ENCODE measurements around the gene APP.

APP gene

DNA sequence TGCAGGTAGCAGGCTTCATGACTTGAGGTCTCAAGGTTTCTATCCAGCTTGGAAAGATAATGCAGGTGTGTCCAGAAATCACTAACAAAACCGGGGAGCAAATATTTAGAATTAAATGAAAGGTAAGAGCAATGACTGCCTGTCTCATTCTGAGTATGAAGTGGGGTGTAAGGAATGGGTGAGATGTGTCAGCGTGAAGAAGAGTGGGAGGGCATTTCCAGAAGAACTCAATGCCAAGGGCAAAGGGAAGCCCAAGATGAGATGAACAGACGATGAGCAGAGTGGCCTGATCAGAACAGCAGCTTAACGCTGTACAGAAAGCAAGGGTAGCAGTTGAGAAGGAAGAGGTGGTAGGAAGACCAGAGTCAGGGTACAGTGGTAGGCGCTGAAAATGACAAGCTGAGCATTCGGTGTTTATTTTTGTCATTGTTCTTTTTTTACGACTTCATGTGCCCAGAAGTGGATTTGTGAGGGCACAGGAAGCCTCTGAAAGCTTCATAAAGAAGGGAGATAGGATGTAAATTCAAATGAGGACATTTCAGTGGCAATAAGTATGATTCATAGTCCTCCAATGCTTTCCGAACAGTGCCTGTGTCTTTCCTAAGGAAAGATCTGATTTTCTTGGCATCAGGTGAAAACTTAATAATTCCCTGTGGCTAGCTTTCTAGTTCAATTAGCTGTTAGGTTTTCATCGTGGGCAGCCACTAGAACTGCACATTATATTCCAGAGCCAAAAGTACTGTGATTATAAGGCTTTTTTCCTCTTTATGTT is 190.5 kb downstream of the APP start:
- DNase-seq (ENCODE audit: low read depth in 2 of 2), result no peak

GRCh38 chr21:25977068-25977611 is 193.4 kb downstream of the APP start:
- DNase-seq (ENCODE audit: low read depth in 2 of 2), result no peak

DNA sequence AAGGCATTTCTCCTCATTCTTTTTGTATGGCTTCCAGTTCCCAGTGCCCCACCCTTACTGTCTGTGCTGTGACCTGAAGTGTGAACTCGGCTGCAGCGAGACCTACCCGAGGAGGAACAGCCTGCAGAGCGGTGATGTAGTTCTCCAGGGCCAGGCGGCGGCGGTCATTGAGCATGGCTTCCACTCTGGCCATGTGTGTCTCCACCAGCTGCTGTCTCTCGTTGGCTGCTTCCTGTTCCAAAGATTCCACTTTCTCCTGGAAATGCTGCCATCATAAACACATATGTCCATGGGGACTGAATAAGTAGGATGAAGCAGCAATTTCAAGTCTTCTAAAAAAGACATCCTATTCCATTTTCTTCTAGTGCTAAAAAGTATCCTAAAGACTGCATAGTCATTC is 195.6 kb downstream of the APP start:
- no peak for DNase-seq (ENCODE audit: low read depth in 2 of 2)

DNA sequence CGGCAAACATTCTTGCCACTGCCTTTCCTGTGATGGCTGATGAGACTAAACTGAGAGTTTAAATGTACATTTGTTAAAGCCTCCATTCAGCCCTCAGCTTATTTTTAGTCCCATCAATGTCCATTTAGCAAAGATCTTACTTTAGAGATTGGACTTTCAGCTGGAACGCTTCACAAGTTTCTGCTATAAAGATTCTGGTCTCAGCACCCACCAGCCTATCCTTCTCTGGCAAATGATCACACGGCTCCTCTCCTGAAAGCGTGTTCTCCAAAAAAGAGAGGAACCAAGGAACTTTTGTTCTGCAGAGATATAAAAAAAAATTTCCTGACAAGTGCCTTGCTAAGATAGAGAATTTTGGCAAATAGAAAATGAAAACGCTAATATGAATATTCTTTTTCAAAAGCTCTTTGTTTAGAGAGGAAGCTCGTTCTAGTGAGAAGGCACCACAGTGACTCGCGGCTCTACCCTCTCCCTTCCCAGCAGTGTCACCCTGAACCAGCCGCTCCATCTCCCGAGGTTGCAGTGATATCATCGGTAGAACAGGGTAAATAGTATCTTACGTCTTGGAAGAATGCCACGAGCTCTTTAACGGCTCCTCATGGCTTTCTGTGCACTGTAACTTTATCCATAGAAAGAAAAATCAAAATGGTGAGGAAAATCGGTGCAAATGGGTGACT is 200.2 kb downstream of the APP start:
- no peak for DNase-seq (ENCODE audit: low read depth in 2 of 2)

DNA sequence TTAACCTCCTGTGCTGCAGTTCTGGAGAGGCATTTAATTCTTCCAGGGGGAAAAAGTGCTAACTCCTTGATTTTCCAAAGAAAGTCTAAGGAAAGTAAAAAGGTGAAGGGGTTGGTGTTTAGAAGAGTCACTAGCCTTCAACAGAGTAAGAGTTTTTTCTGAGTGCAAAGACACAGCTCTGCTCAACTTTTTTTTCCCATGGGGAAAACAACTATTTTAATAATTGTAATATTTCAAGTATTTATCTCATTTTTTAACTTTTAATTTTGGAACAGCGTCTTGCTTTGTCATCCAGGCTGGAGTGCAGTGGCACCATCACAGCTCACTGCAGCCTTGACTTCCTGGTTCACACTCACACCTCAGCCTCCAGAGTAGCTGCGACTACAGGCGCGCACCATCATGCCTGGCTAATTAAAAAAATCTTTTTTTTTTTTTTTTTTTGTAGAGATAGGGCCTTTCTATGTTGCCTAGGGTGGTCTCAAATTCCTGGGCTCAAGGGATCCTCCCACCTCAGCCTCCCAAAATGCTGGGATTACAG is 202.6 kb downstream of the APP start:
- DNase-seq (ENCODE audit: low read depth in 2 of 2), result no peak

DNA sequence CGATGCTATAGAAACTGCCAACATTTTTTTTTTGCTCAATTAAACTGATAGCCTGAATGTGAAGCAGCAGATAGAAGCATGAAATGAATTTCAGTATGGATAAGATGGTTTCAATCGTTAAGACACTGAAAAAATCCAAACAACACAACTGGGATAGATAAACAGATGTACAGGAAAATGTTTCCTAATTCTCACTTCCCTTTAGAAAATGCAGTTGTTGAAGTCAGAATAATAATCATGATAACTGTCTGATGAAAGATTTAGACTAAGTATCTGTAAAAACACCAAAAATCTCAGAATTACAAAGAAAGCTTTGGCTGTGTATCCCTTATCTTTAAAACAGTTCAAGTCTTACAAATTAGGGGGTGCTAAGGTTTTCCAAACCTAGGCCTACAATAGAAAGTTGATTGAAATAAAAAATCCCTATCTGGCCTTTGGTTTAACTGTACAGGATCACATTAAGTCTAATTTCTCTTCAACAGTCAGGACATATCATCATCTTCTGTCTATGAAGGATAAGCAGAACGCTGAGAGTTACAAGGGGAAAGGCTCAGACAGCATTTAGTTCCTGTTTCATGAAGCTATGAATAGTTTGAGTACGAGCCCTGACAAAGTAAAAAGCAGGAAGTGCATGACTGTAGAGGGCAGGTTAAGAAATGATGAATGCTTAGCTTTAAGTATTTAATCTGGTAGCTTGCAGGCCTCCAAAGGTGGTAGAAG is 203.2 kb downstream of the APP start:
- no peak for DNase-seq (ENCODE audit: low read depth in 2 of 2)

GRCh38 chr21:25965951-25966707 is 204.4 kb downstream of the APP start:
- DNase-seq (ENCODE audit: low read depth in 2 of 2), result no peak

- DNase-seq (ENCODE audit: low read depth in 2 of 2), result no peak
These were observed 205.6 kb downstream of the APP start for GRCh38 chr21:25964926-25965325.

GRCh38 chr21:25964015-25964414 is 206.6 kb downstream of the APP start:
- DNase-seq (ENCODE audit: low read depth in 2 of 2), result no peak

- DNase-seq (ENCODE audit: low read depth in 2 of 2), result no peak
These were observed 207.4 kb downstream of the APP start for GRCh38 chr21:25963181-25963580.

- no peak for DNase-seq (ENCODE audit: low read depth in 2 of 2)
These were observed 209.5 kb downstream of the APP start for GRCh38 chr21:25961042-25961441.

- DNase-seq (ENCODE audit: low read depth in 2 of 2), result no peak
These were observed 210.2 kb downstream of the APP start for GRCh38 chr21:25960402-25960801.

DNA sequence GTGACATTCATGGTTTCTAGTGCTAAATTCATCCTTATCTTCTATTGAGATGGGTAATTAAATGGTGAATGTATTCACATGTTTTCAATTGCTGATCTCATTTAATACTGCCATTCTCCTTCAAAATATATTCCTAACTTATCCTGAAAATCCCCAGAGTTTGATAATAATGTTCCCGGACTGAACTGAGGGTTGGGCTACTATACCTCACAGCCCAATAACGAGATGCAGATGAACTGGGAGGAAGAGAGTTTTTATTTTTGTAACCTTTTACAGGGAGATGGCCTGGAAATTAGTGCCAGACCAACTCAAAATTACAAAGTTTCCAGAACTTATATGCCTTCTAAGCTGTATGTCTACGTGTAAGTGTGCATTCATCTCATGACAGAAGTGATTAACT is 210.8 kb downstream of the APP start:
- DNase-seq (ENCODE audit: low read depth in 2 of 2), result no peak

- no peak for DNase-seq (ENCODE audit: low read depth in 2 of 2)
These were observed 213.4 kb downstream of the APP start for GRCh38 chr21:25956993-25957714.

DNA sequence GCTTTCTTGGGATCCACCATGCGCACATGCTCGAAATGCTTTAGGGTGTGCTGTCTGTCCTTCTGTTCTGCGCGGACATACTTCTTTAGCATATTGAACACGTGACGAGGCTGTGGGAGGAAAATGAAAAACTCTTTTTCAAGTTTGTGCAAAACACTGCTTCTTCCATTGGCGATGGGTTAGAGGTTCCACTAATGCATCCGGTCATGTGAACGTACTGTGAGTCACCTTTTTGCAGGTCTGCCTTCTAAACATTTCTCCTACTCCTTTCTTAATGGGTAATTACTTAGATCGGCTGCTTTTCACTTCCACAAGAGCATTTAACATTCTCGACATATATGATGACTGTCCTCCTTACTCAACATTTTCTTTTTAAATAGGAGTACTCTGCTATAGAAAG is 214.9 kb downstream of the APP start:
- DNase-seq (ENCODE audit: low read depth in 2 of 2), result no peak

GRCh38 chr21:25953659-25954058 is 216.9 kb downstream of the APP start:
- no peak for DNase-seq (ENCODE audit: low read depth in 2 of 2)

DNA sequence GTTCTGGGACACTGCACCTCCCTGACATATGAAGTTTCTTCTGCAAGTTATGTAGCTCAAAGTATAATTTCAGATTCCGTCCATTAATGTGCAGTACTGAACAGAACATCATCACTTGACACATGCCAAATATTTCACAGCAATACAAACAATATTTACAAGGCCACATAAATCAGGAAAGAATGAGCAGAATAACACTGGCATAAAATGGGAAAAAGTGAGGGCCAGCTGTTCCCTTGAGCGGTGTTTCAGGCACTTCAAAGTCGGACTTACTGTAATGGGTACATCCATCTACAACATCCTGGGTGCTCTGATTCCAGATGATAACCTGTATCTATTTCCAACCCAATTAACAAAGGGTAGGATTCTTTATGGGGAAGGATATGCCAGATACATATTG is 217.4 kb downstream of the APP start:
- DNase-seq (ENCODE audit: low read depth in 2 of 2), result no peak

DNA sequence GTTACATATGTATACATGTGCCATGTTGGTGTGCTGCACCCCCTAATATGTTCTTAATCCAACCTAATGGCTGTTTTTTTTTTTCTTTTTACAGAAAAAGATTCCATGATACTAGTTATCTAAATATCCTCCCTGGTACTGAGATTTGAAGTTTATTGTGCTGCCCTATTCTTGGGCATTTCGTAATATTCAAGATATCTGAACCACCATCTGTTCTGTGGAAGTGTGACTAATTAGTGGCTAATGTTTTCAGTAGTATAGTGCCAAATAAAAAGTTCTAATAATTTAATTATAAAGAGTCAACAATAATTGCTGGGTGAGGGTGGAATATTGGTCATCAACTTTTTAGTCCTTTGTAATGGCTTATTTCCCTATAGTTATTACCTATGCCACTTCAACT is 218.3 kb downstream of the APP start:
- no peak for DNase-seq (ENCODE audit: low read depth in 2 of 2)

- DNase-seq (ENCODE audit: low read depth in 2 of 2), result no peak
These were observed 220.9 kb downstream of the APP start for GRCh38 chr21:25949701-25950100.

DNA sequence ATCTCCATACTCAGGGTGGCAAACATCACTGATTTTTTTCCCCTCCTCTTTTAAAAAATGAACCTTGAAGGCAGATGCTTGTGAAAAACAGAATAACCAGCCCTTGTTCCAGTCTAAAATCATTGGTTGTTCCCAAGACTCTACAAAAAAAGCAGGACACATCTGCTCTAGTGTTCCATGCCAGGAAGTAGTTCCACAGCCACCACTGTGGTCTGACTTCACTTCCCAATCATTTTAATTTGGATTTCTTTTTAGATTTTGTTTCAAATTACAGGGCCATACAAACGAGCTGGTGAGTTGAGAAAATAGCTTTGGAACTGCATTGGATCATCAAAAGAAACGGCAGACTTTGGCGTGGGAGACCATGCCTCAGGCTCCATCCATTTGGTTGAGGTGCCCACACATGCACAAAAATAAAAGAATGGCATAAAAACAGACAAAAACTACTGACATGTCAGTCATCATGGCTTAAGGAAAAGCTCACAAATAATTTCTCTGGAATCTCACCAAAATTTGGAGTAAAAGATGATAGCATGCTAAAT is 225.8 kb downstream of the APP start:
- no peak for DNase-seq (ENCODE audit: low read depth in 2 of 2)

- no peak for DNase-seq (ENCODE audit: low read depth in 2 of 2)
These were observed 226.5 kb downstream of the APP start for GRCh38 chr21:25944082-25944481.

Data from stimulated activated CD8-positive, alpha-beta memory T cell treated with anti-CD3 and anti-CD28 coated beads, Interleukin-2, amount 100 ng/mL, for 1 hour (primary cell).